ENCODE results near the gene TCEANC2.

Gene TCEANC2

GRCh38 chr1:54122135-54122751 lies 68.8 kb downstream of the TCEANC2 start:
- no peak for TF ChIP-seq ZC3H10 (CRISPR knock-in tag; IDR thresholded peaks at IDR 0.05)
- no peak for TF ChIP-seq SNAI2 (CRISPR knock-in tag; IDR thresholded peaks at IDR 0.05)
- TF ChIP-seq TOX (CRISPR knock-in tag; IDR thresholded peaks at IDR 0.05; ENCODE audit: borderline replicate concordance), result no peak
- TF ChIP-seq BACH2 (CRISPR knock-in tag; IDR thresholded peaks at IDR 0.05; ENCODE audit: borderline replicate concordance), result no peak
- no peak for TF ChIP-seq OSR1 (CRISPR knock-in tag; IDR thresholded peaks at IDR 0.05)
- no peak for ATAC-seq

DNA sequence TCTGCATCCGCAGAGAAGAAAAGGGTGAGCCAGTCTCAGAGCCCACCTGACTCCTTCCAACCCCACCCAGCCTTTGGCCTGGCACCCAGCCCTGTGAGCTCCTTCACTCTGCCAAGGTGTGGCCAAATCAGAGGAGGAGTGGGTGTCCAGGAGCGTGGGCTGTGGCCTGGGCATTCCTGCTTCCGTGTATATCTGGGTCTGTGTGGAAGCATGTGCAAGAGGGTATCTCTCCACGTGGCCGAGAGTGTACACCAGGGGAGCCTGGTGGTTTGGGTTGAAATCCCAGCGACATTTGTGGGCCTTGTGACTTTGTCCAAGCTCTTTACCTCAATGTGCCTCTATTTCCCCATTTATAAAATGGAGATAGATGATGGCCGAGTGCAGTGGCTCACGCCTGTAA lies 69.6 kb downstream of the TCEANC2 start:
- no peak for ATAC-seq
- TF ChIP-seq, protein P1, sequence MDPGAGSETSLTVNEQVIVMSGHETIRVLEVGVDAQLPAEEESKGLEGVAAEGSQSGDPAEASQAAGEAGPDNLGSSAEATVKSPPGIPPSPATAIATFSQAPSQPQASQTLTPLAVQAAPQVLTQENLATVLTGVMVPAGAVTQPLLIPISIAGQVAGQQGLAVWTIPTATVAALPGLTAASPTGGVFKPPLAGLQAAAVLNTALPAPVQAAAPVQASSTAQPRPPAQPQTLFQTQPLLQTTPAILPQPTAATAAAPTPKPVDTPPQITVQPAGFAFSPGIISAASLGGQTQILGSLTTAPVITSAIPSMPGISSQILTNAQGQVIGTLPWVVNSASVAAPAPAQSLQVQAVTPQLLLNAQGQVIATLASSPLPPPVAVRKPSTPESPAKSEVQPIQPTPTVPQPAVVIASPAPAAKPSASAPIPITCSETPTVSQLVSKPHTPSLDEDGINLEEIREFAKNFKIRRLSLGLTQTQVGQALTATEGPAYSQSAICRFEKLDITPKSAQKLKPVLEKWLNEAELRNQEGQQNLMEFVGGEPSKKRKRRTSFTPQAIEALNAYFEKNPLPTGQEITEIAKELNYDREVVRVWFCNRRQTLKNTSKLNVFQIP (CRISPR knock-in tag; IDR thresholded peaks at IDR 0.05; ENCODE audit: borderline replicate concordance, low read depth), result no peak
- TF ChIP-seq ZNF70 (CRISPR knock-in tag; IDR thresholded peaks at IDR 0.05), result no peak
- TF ChIP-seq ZNF8 (CRISPR knock-in tag; IDR thresholded peaks at IDR 0.05), result no peak
- no peak for TF ChIP-seq TSHZ2 (CRISPR knock-in tag; IDR thresholded peaks at IDR 0.05)
- no peak for TF ChIP-seq PPARA (CRISPR knock-in tag; IDR thresholded peaks at IDR 0.05; ENCODE audit: borderline replicate concordance)
- TF ChIP-seq OSR1 (CRISPR knock-in tag; IDR thresholded peaks at IDR 0.05), result no peak
- TF ChIP-seq GLIS3 (CRISPR knock-in tag; IDR thresholded peaks at IDR 0.05), result no peak
- no peak for TF ChIP-seq ZNF565 (CRISPR knock-in tag; conservative IDR thresholded peaks at IDR 0.05; ENCODE audit: low read depth)
- TF ChIP-seq ZFP3 (CRISPR knock-in tag; IDR thresholded peaks at IDR 0.05), result no peak
- TF ChIP-seq ZC3H10 (CRISPR knock-in tag; IDR thresholded peaks at IDR 0.05), result no peak
- TF ChIP-seq TOX (CRISPR knock-in tag; IDR thresholded peaks at IDR 0.05; ENCODE audit: borderline replicate concordance), result no peak
- no peak for TF ChIP-seq CSDC2 (CRISPR knock-in tag; IDR thresholded peaks at IDR 0.05)
- no peak for TF ChIP-seq ISL1 (CRISPR knock-in tag; IDR thresholded peaks at IDR 0.05)

DNA sequence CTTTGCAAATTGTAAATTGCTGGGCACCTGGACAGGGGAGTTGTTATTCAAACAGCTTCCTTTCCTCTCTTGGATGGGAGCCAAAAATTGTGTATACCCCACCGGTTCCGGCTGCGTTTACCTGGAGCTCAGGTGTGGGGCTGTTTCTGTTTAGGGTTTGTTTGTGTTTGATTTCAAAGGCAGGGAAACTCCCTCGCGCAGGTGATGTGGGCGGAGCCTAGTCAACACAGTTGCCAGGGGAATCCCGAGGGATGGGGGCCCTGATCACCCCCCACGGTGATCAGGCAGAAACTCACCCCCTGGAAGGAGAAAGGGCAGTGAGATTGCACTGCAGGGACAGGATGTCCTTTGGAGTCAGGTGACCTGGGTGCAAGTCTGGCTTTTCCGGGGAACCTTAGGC lies 71.1 kb downstream of the TCEANC2 start:
- no peak for ATAC-seq
- TF ChIP-seq ZNF70 (CRISPR knock-in tag; IDR thresholded peaks at IDR 0.05) (no peak), ISL1 (CRISPR knock-in tag; IDR thresholded peaks at IDR 0.05) (no peak), BACH2 (CRISPR knock-in tag; IDR thresholded peaks at IDR 0.05; ENCODE audit: borderline replicate concordance) (no peak)

DNA sequence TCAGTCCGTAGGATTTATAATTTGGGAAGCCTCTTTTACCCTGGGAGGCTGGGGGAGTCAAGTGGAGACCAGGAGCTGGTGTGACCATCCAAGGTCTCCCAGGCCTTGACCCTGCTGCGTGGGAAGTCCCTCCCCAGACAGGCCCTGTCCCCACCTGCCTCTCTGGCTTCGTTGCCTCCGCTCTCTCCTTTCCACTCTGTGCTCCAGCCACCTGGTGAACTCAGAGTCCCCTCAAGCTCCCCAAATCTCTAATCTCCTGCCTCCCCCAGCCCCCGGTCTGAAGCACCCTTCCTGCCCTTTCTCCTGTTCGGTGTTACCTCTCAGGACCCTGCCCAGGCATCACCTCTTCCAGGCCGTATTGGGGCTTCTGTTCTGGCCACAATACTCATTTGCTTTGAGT lies 71.5 kb downstream of the TCEANC2 start:
- TF ChIP-seq, protein P2, sequence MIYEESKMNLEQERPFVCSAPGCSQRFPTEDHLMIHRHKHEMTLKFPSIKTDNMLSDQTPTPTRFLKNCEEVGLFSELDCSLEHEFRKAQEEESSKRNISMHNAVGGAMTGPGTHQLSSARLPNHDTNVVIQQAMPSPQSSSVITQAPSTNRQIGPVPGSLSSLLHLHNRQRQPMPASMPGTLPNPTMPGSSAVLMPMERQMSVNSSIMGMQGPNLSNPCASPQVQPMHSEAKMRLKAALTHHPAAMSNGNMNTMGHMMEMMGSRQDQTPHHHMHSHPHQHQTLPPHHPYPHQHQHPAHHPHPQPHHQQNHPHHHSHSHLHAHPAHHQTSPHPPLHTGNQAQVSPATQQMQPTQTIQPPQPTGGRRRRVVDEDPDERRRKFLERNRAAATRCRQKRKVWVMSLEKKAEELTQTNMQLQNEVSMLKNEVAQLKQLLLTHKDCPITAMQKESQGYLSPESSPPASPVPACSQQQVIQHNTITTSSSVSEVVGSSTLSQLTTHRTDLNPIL (CRISPR knock-in tag; IDR thresholded peaks at IDR 0.05; ENCODE audit: low read depth), result no peak
- no peak for TF ChIP-seq ZC3H10 (CRISPR knock-in tag; IDR thresholded peaks at IDR 0.05)
- TF ChIP-seq ZFP3 (CRISPR knock-in tag; IDR thresholded peaks at IDR 0.05), result no peak
- TF ChIP-seq TOX (CRISPR knock-in tag; IDR thresholded peaks at IDR 0.05; ENCODE audit: borderline replicate concordance), result no peak
- no peak for TF ChIP-seq PATZ1 (CRISPR knock-in tag; IDR thresholded peaks at IDR 0.05; ENCODE audit: borderline replicate concordance)
- no peak for TF ChIP-seq CSRNP3 (CRISPR knock-in tag; IDR thresholded peaks at IDR 0.05)
- no peak for TF ChIP-seq ZNF8 (CRISPR knock-in tag; IDR thresholded peaks at IDR 0.05)
- TF ChIP-seq TSHZ2 (CRISPR knock-in tag; IDR thresholded peaks at IDR 0.05), result no peak
- TF ChIP-seq ISL1 (CRISPR knock-in tag; IDR thresholded peaks at IDR 0.05), result no peak
- TF ChIP-seq ZNF565 (CRISPR knock-in tag; conservative IDR thresholded peaks at IDR 0.05; ENCODE audit: low read depth), result no peak
- TF ChIP-seq PPARA (CRISPR knock-in tag; IDR thresholded peaks at IDR 0.05; ENCODE audit: borderline replicate concordance), result no peak
- TF ChIP-seq GLIS3 (CRISPR knock-in tag; IDR thresholded peaks at IDR 0.05), result no peak
- no peak for TF ChIP-seq ESRRG (CRISPR knock-in tag; IDR thresholded peaks at IDR 0.05)
- TF ChIP-seq ARNTL (CRISPR knock-in tag; IDR thresholded peaks at IDR 0.05; ENCODE audit: borderline replicate concordance, low read depth), result no peak
- TF ChIP-seq SNAI2 (CRISPR knock-in tag; IDR thresholded peaks at IDR 0.05), result no peak
- TF ChIP-seq BACH2 (CRISPR knock-in tag; IDR thresholded peaks at IDR 0.05; ENCODE audit: borderline replicate concordance), result no peak
- no peak for TF ChIP-seq TCF4 (CRISPR knock-in tag; IDR thresholded peaks at IDR 0.05; ENCODE audit: borderline replicate concordance)
- ATAC-seq, result no peak

Data from SK-N-SH treated with all-trans-retinoic acid at 6 μM for 48 hours (cell line).